ENCODE measurements around the gene TMEM165.

- TF ChIP-seq CTCF (conservative IDR thresholded peaks at IDR 0.05; ENCODE audit: low read length) (no peak), EZH2phosphoT487 (IDR thresholded peaks at IDR 0.05; ENCODE audit: borderline replicate concordance) (no peak)
Measured at GRCh38 chr4:55398461-55398860, 2.7 kb downstream of the TMEM165 start.
